CD14-positive monocyte (primary cell): ENCODE results near the gene PTEN. TPM values are rescaled to one million over a fixed set of nuclear protein-coding genes. Genes with fewer than 3 reads are reported as not detected.

Experiments
- DNase-seq, 3 donors: peaks; one replicate each; pipeline ENCODE4 v3.0.0-alpha.2; 2011 to 2022
- H2AFZ ChIP-seq: 2 replicates; pipeline ENCODE4 v1.6.0; 2012; ENCODE audit warnings: mild to moderate bottlenecking, low read depth, low read length, inconsistent platforms; ENCODE audit not compliant: insufficient read depth, poor library complexity, severe bottlenecking
- H3K27ac ChIP-seq, 2 donors: 1 replicate in 1 of 2; 2 replicates in 1 of 2; pipeline ENCODE4 v1.5.1; 2012 to 2013; ENCODE audit warnings: low read length in 2 of 2, control low read depth in 1 of 2, inconsistent platforms in 1 of 2, low read depth in 1 of 2, mild to moderate bottlenecking in 1 of 2
- H3K27me3 ChIP-seq, 2 donors: one replicate each; pipeline versions ENCODE4 v1.6.0 to v1.6.1; 2011 to 2013; ENCODE audit warnings: low read length in 2 of 2; ENCODE audit not compliant: control insufficient read depth in 2 of 2, insufficient read depth in 2 of 2
- H3K36me3 ChIP-seq, 2 donors: replicated peaks in 1 of 2; 1 replicate in 1 of 2; 2 replicates in 1 of 2; pipeline versions ENCODE4 v1.5.1 to v1.6.1; 2012 to 2013; ENCODE audit warnings: low read length in 2 of 2, control low read depth in 1 of 2, inconsistent platforms in 1 of 2, mild to moderate bottlenecking in 1 of 2; ENCODE audit not compliant: insufficient read depth in 2 of 2, control insufficient read depth in 1 of 2
- H3K4me1 ChIP-seq, 2 donors: 1 replicate in 1 of 2; 2 replicates in 1 of 2; pipeline versions ENCODE4 v1.5.1 to v1.6.1; 2012 to 2013; ENCODE audit warnings: low read length in 2 of 2, control low read depth in 1 of 2, inconsistent platforms in 1 of 2, mild to moderate bottlenecking in 1 of 2, moderate library complexity in 1 of 2; ENCODE audit not compliant: insufficient read depth in 2 of 2, control insufficient read depth in 1 of 2
- H3K4me2 ChIP-seq: replicated peaks from 2 replicates; pipeline ENCODE3; 2012; ENCODE audit warnings: low read length, moderate library complexity, mild to moderate bottlenecking; ENCODE audit not compliant: poor library complexity, severe bottlenecking; ENCODE audit errors: extremely low read depth
- H3K4me3 ChIP-seq, 3 experiments: fragments of 200-600 bp in 1 of 3; sonication (generic) in 1 of 3; replicated peaks in 1 of 3; 1 replicate in 2 of 3; 2 replicates in 1 of 3; pipeline ENCODE4 v1.5.1; 2011 to 2013; ENCODE audit warnings: low read length in 3 of 3, mild to moderate bottlenecking in 3 of 3, control low read depth in 2 of 3, low read depth in 2 of 3, inconsistent platforms in 1 of 3, moderate library complexity in 1 of 3
- H3K79me2 ChIP-seq: 2 replicates; pipeline ENCODE4 v1.6.0; 2012; ENCODE audit warnings: mild to moderate bottlenecking, control low read depth, inconsistent platforms, low read length, moderate library complexity; ENCODE audit not compliant: insufficient read depth
- H3K9ac ChIP-seq: 2 replicates; pipeline ENCODE4 v1.6.0; 2017; ENCODE audit warnings: low read length, mild to moderate bottlenecking; ENCODE audit not compliant: insufficient read depth, poor library complexity, severe bottlenecking
- H3K9me3 ChIP-seq, 2 donors: replicated peaks in 1 of 2; 1 replicate in 1 of 2; 2 replicates in 1 of 2; pipeline versions ENCODE4 v1.5.1 to v1.6.1; 2012 to 2013; ENCODE audit warnings: low read length in 2 of 2, control low read depth in 1 of 2; ENCODE audit not compliant: control insufficient read depth in 1 of 2, insufficient read depth in 1 of 2
- H4K20me1 ChIP-seq: 2 replicates; pipeline ENCODE4 v1.6.0; 2012; ENCODE audit warnings: mild to moderate bottlenecking, low read length, control low read depth, moderate library complexity; ENCODE audit not compliant: insufficient read depth
- H3K27ac Mint-ChIP-seq, 7 donors: one replicate each; pipeline ENCODE4 v1.8.0; 2020; ENCODE audit warnings: mild to moderate bottlenecking in 7 of 7, mixed read lengths in 7 of 7, moderate library complexity in 6 of 7, inconsistent platforms in 2 of 7
- H3K27me3 Mint-ChIP-seq, 3 donors: one replicate each; pipeline ENCODE4 v1.8.0; 2021 to 2022; ENCODE audit warnings: low read depth in 3 of 3, mild to moderate bottlenecking in 3 of 3, mixed read lengths in 3 of 3, moderate library complexity in 3 of 3, inconsistent platforms in 1 of 3
- H3K36me3 Mint-ChIP-seq, 2 donors: one replicate each; pipeline ENCODE4 v1.8.0; 2020; ENCODE audit warnings: mixed read lengths in 2 of 2, inconsistent platforms in 1 of 2, mild to moderate bottlenecking in 1 of 2
- H3K4me1 Mint-ChIP-seq: one replicate; pipeline ENCODE4 v1.8.0; 2020; ENCODE audit warnings: mild to moderate bottlenecking, mixed read lengths
- H3K4me3 Mint-ChIP-seq, 2 donors: one replicate each; pipeline ENCODE4 v1.8.0; 2020; ENCODE audit warnings: mild to moderate bottlenecking in 2 of 2, mixed read lengths in 2 of 2, moderate library complexity in 1 of 2
- H3K9me3 Mint-ChIP-seq, 7 donors: one replicate each; pipeline ENCODE4 v1.8.0; 2020 to 2022; ENCODE audit warnings: mixed read lengths in 7 of 7, mild to moderate bottlenecking in 6 of 7, moderate library complexity in 6 of 7, inconsistent platforms in 2 of 7
- WGBS: methylation state at CpG from one replicate; pipeline ENCODE4 v1.1.5; 2013; ENCODE audit warnings: missing lambda C conversion rate; ENCODE audit not compliant: insufficient coverage; 5-methylcytosine and 5-hydroxymethylcytosine counted together
- intact Hi-C, 2 donors: fragments of 100-400 bp; cut with micrococcal nuclease; formaldehyde crosslinking; loops; one replicate each; pipeline versions ENCODE4 v1.15.0 to v1.15.1; 2023
- polyA plus RNA-seq, 3 donors: library from polyadenylated mRNA; depleted of rRNA in 1 of 3; unstranded in 2 of 3; stranded (reverse) in 1 of 3; fragments of 300-500 nt in 2 of 3; fragments of >200 nt in 1 of 3; fragmentation: Illumina TruSeq in 2 of 3; gene quantifications; 1 replicate in 2 of 3; 2 replicates in 1 of 3; pipeline ENCODE4 v1.2.3, GENCODE V29; 2012 to 2021
- TF ChIP-seq, protein P1 (sequence below): fragments of 200-600 bp; IDR thresholded peaks from one replicate; pipeline ENCODE4 v1.8.0; 2022; ENCODE audit warnings: antibody characterized with exemption, mild to moderate bottlenecking

PTEN gene
- polyA plus RNA-seq, 3 donors, result 30.5 to 57.6 (median 37.7) TPM

- peaks cover 75% of the 10 kb centered on the region for H4K20me1 ChIP-seq
- peaks cover 10 to 12% of the 10 kb centered on the region in 2 donors for H3K36me3 Mint-ChIP-seq
- H3K4me3 Mint-ChIP-seq, result peak overlapping the region; percentile 94 to 99
- peaks cover 41% of the 10 kb centered on the region for H3K4me1 Mint-ChIP-seq
- H3K27ac ChIP-seq, result peak overlapping the region in 1 of 2 donors; percentile 93
- H3K4me2 ChIP-seq, result peak overlapping the region; percentile 97
- no peaks in the 10 kb centered on the region for H3K27me3 Mint-ChIP-seq
- H3K9me3 ChIP-seq, result no peaks in the 10 kb centered on the region
- H2AFZ ChIP-seq, result no peak overlapping the region
- no peak for DNase-seq
- TF ChIP-seq, protein P1, sequence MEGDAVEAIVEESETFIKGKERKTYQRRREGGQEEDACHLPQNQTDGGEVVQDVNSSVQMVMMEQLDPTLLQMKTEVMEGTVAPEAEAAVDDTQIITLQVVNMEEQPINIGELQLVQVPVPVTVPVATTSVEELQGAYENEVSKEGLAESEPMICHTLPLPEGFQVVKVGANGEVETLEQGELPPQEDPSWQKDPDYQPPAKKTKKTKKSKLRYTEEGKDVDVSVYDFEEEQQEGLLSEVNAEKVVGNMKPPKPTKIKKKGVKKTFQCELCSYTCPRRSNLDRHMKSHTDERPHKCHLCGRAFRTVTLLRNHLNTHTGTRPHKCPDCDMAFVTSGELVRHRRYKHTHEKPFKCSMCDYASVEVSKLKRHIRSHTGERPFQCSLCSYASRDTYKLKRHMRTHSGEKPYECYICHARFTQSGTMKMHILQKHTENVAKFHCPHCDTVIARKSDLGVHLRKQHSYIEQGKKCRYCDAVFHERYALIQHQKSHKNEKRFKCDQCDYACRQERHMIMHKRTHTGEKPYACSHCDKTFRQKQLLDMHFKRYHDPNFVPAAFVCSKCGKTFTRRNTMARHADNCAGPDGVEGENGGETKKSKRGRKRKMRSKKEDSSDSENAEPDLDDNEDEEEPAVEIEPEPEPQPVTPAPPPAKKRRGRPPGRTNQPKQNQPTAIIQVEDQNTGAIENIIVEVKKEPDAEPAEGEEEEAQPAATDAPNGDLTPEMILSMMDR, result no peak
- no peaks in the 10 kb centered on the region for H3K27me3 ChIP-seq
- peaks cover 0 to 2% of the 10 kb centered on the region in 2 donors for H3K36me3 ChIP-seq
- H3K27ac Mint-ChIP-seq, result peak overlapping the region in 5 of 7 donors; percentile 6 to 95 (median 79)
- peaks cover 13 to 60% of the 10 kb centered on the region in 2 donors for H3K4me1 ChIP-seq
- WGBS, result no CpG with 5 or more reads among the region's 3 CpGs
- peaks cover 83% of the 10 kb centered on the region for H3K79me2 ChIP-seq
- peak overlapping the region; percentile 83 for H3K9ac ChIP-seq
- intact Hi-C loops, result loop anchor here in 1 of 2 donors (10.0 kb wide), 2 partner anchors 518 to 688 kb away; no protein-coding TSS in a partner anchor
- peaks cover 0 to 2% (median 0%) of the 10 kb centered on the region in 7 donors for H3K9me3 Mint-ChIP-seq
- H3K4me3 ChIP-seq, result peak overlapping the region; percentile 81 to 97 (median 86)
Measured at GRCh38 chr10:87866412-87866974, 3.1 kb downstream of the PTEN start.

DNA sequence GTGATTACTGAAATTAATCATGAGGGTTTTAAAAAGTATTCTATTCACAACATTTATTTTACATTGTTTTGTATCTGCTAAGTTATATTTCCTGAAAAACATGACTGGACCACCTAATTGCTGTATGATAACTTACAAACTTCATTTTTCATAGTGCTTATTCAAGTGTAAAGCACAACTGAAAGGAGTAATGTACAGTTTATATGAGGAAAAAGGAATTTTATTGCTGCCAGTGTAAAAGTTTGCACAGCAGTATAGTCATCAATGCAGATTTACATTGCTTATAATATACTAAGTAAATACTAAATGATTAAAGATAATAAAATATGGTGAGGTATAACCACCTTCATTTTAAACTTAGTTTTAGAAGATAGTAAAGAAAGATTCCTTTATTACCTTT, 4.0 kb downstream of the PTEN start:
- H3K4me1 ChIP-seq, result peaks cover 13 to 55% of the 10 kb centered on the region in 2 donors
- peaks cover 12 to 15% of the 10 kb centered on the region in 2 donors for H3K36me3 Mint-ChIP-seq

More for the DNA sequence above, 4.0 kb downstream of the PTEN start:
- H3K4me1 Mint-ChIP-seq, result peaks cover 44% of the 10 kb centered on the region
- peak overlapping the region in 3 of 7 donors; percentile 48 to 95 (median 56) for H3K27ac Mint-ChIP-seq
- peaks cover 93% of the 10 kb centered on the region for H3K79me2 ChIP-seq
- H3K36me3 ChIP-seq, result peaks cover 0 to 6% of the 10 kb centered on the region in 2 donors
- intact Hi-C loops, result loop anchor here in 1 of 2 donors (10.0 kb wide), 2 partner anchors 517 to 687 kb away; no protein-coding TSS in a partner anchor
- peak overlapping the region; percentile 81 to 97 (median 86) for H3K4me3 ChIP-seq
- H3K9me3 Mint-ChIP-seq, result peaks cover 0 to 1% (median 0%) of the 10 kb centered on the region in 7 donors
- peak overlapping the region in 1 of 2 donors; percentile 93 for H3K27ac ChIP-seq
- H3K9me3 ChIP-seq, result no peaks in the 10 kb centered on the region
- peaks cover 84% of the 10 kb centered on the region for H4K20me1 ChIP-seq
- no peaks in the 10 kb centered on the region for H3K27me3 Mint-ChIP-seq
- TF ChIP-seq, protein P1, result no peak
- H3K4me3 Mint-ChIP-seq, result peak overlapping the region; percentile 94 to 99
- peak overlapping the region; percentile 50 for H3K9ac ChIP-seq
- no peaks in the 10 kb centered on the region for H3K27me3 ChIP-seq
- H3K4me2 ChIP-seq, result peak overlapping the region; percentile 97
- no peak overlapping the region for H2AFZ ChIP-seq
- no peak for DNase-seq
